ENCODE data around the gene MCF2L2. TPM values are rescaled to one million over a fixed set of nuclear protein-coding genes. Genes with fewer than 3 reads are reported as not detected.
"Not testable (repeated sequence)": the region's sequence is repeated elsewhere in the genome, so short reads cannot be mapped to it uniquely, and the experiment has no call there.

Gene MCF2L2
- total and polyA plus RNA-seq, 7 experiments from 2014 or later, result 0.15 to 4.3 (median 0.47) TPM; not detected in 1

GRCh38 chr3:183446838-183447205 lies 18.4 kb upstream of the MCF2L2 start:
- Mint-ChIP-seq H3K27me3 (peaks cover 0 to 25% (median 0%) of the 10 kb centered on the region in 5 donors), H3K27ac (peak overlapping the region in 5 of 9 donors; percentile 60 to 91 (median 81)), H3K36me3 (peaks cover 0 to 14% (median 8%) of the 10 kb centered on the region in 5 donors), H3K4me1 (peaks cover 13 to 26% (median 17%) of the 10 kb centered on the region in 7 donors), H3K9me3 (peaks cover 5 to 30% (median 12%) of the 10 kb centered on the region in 11 donors), H3K4me3 (peak overlapping the region; percentile 88 to 99 (median 93))
- no peaks in the 10 kb centered on the region for H3K27me3 ChIP-seq (ENCODE audit: control insufficient read depth in 2 of 2, insufficient read depth in 2 of 2, low read length in 2 of 2)
- ATAC-seq (no peak), DNase-seq (no peak)
- ChIA-PET POLR2A (interaction anchor here (0.6 kb wide), 1 partner anchor 760 kb away, joined by 3 read pairs; no protein-coding TSS in a partner anchor), CTCF (interaction anchor here (0.6 kb wide), 1 partner anchor 351 kb away, joined by 9 read pairs; no protein-coding TSS in a partner anchor)
- peak overlapping the region; percentile 80 for H3K4me3 ChIP-seq (ENCODE audit: low read length)
- no peaks in the 10 kb centered on the region for H3K36me3 ChIP-seq (ENCODE audit: control insufficient read depth in 2 of 3, insufficient read depth in 3 of 3, low read length in 3 of 3)
- no peaks in the 10 kb centered on the region for H3K9me3 ChIP-seq (ENCODE audit: control insufficient read depth in 2 of 3, low read length in 3 of 3)
- peaks cover 5 to 12% of the 10 kb centered on the region in 2 donors for H3K4me1 ChIP-seq (ENCODE audit: control insufficient read depth in 2 of 2, insufficient read depth in 2 of 2, low read length in 2 of 2)
- peak overlapping the region; percentile 47 for H3K27ac ChIP-seq (ENCODE audit: low read depth, low read length)
- intact Hi-C loops (cut with micrococcal nuclease), result loop anchor here (1.0 to 2.0 kb wide), 4 partner anchors 19 to 348 kb away; partner anchors contain the start of genes MCF2L2 (in 2 of the 2) and MCCC1 (in 1 of the 2)

- peaks cover 5 to 12% of the 10 kb centered on the region in 2 donors for H3K4me1 ChIP-seq (ENCODE audit: control insufficient read depth in 2 of 2, insufficient read depth in 2 of 2, low read length in 2 of 2)
- ChIA-PET CTCF (no interaction called here), POLR2A (no interaction called here)
- DNase-seq, result no peak
- H3K27ac Mint-ChIP-seq, result no peak overlapping the region
- H3K4me1 Mint-ChIP-seq, result peaks cover 13 to 27% (median 17%) of the 10 kb centered on the region in 7 donors
- H3K27ac ChIP-seq (ENCODE audit: low read depth, low read length), result no peak overlapping the region
- no peaks in the 10 kb centered on the region for H3K27me3 ChIP-seq (ENCODE audit: control insufficient read depth in 2 of 2, insufficient read depth in 2 of 2, low read length in 2 of 2)
- intact Hi-C loops (cut with micrococcal nuclease), result no loop called here
- no peaks in the 10 kb centered on the region for H3K36me3 ChIP-seq (ENCODE audit: control insufficient read depth in 2 of 3, insufficient read depth in 3 of 3, low read length in 3 of 3)
- no peak for ATAC-seq
- H3K27me3 Mint-ChIP-seq, result peaks cover 0 to 29% (median 0%) of the 10 kb centered on the region in 5 donors
- no peaks in the 10 kb centered on the region for H3K9me3 ChIP-seq (ENCODE audit: control insufficient read depth in 2 of 3, low read length in 3 of 3)
- H3K36me3 Mint-ChIP-seq, result peaks cover 0 to 13% (median 8%) of the 10 kb centered on the region in 5 donors
- no peak overlapping the region for H3K4me3 Mint-ChIP-seq
- no peak overlapping the region for H3K4me3 ChIP-seq (ENCODE audit: low read length)
- peaks cover 5 to 36% (median 17%) of the 10 kb centered on the region in 11 donors for H3K9me3 Mint-ChIP-seq
Observed at GRCh38 chr3:183444748-183445147, 16.3 kb upstream of the MCF2L2 start.

GRCh38 chr3:183443395-183444385 lies 15.3 kb upstream of the MCF2L2 start:
- intact Hi-C loops (cut with micrococcal nuclease), result no loop called here
- H3K36me3 Mint-ChIP-seq, result peaks cover 0 to 16% (median 8%) of the 10 kb centered on the region in 5 donors
- Histone ChIP-seq H3K27ac (ENCODE audit: low read depth, low read length) (no peak overlapping the region), H3K4me1 (ENCODE audit: control insufficient read depth in 2 of 2, insufficient read depth in 2 of 2, low read length in 2 of 2) (peaks cover 5 to 12% of the 10 kb centered on the region in 2 donors), H3K27me3 (ENCODE audit: control insufficient read depth in 2 of 2, insufficient read depth in 2 of 2, low read length in 2 of 2) (no peaks in the 10 kb centered on the region), H3K9me3 (ENCODE audit: control insufficient read depth in 2 of 3, low read length in 3 of 3) (no peaks in the 10 kb centered on the region), H3K4me3 (ENCODE audit: low read length) (no peak overlapping the region), H3K36me3 (ENCODE audit: control insufficient read depth in 2 of 3, insufficient read depth in 3 of 3, low read length in 3 of 3) (no peaks in the 10 kb centered on the region)
- no peak for ATAC-seq
- H3K4me3 Mint-ChIP-seq, result no peak overlapping the region
- CTCF ChIA-PET, result no interaction called here
- peak overlapping the region in 1 of 9 donors; percentile 44 for H3K27ac Mint-ChIP-seq
- H3K27me3 Mint-ChIP-seq, result peaks cover 0 to 29% (median 0%) of the 10 kb centered on the region in 5 donors
- POLR2A ChIA-PET, result no interaction called here
- no peak for DNase-seq
- peaks cover 5 to 40% (median 17%) of the 10 kb centered on the region in 11 donors for H3K9me3 Mint-ChIP-seq
- peaks cover 9 to 31% (median 16%) of the 10 kb centered on the region in 7 donors for H3K4me1 Mint-ChIP-seq

- no peaks in the 10 kb centered on the region for H3K9me3 ChIP-seq (ENCODE audit: control insufficient read depth in 2 of 3, low read length in 3 of 3)
- intact Hi-C loops (cut with micrococcal nuclease), result no loop called here
- peaks cover 0 to 16% (median 8%) of the 10 kb centered on the region in 5 donors for H3K36me3 Mint-ChIP-seq
- no peak overlapping the region for H3K4me3 ChIP-seq (ENCODE audit: low read length)
- no peak for ATAC-seq
- no peak for DNase-seq
- H3K27me3 ChIP-seq (ENCODE audit: control insufficient read depth in 2 of 2, insufficient read depth in 2 of 2, low read length in 2 of 2), result no peaks in the 10 kb centered on the region
- peaks cover 2 to 31% (median 9%) of the 10 kb centered on the region in 7 donors for H3K4me1 Mint-ChIP-seq
- H3K36me3 ChIP-seq (ENCODE audit: control insufficient read depth in 2 of 3, insufficient read depth in 3 of 3, low read length in 3 of 3), result no peaks in the 10 kb centered on the region
- H3K27ac Mint-ChIP-seq, result no peak overlapping the region
- peaks cover 0 to 29% (median 0%) of the 10 kb centered on the region in 5 donors for H3K27me3 Mint-ChIP-seq
- no peak overlapping the region for H3K4me3 Mint-ChIP-seq
- POLR2A ChIA-PET, result no interaction called here
- CTCF ChIA-PET, result no interaction called here
- peaks cover 5 to 40% (median 17%) of the 10 kb centered on the region in 11 donors for H3K9me3 Mint-ChIP-seq
- H3K4me1 ChIP-seq (ENCODE audit: control insufficient read depth in 2 of 2, insufficient read depth in 2 of 2, low read length in 2 of 2), result peaks cover 1 to 7% of the 10 kb centered on the region in 2 donors
- no peak overlapping the region for H3K27ac ChIP-seq (ENCODE audit: low read depth, low read length)
Observed at GRCh38 chr3:183442994-183443393, 14.6 kb upstream of the MCF2L2 start.

- Mint-ChIP-seq H3K27me3 (peaks cover 0 to 25% (median 0%) of the 10 kb centered on the region in 5 donors), H3K4me1 (peaks cover 0 to 35% (median 0%) of the 10 kb centered on the region in 7 donors), H3K36me3 (peaks cover 0 to 16% (median 8%) of the 10 kb centered on the region in 5 donors), H3K9me3 (peaks cover 5 to 40% (median 17%) of the 10 kb centered on the region in 11 donors)
- H3K4me3 Mint-ChIP-seq; H3K27me3 ChIP-seq (ENCODE audit: control insufficient read depth in 2 of 2, insufficient read depth in 2 of 2, low read length in 2 of 2); H3K4me1 ChIP-seq (ENCODE audit: control insufficient read depth in 2 of 2, insufficient read depth in 2 of 2, low read length in 2 of 2); ATAC-seq; H3K9me3 ChIP-seq (ENCODE audit: control insufficient read depth in 2 of 3, low read length in 3 of 3); intact Hi-C loops (cut with micrococcal nuclease); H3K27ac ChIP-seq (ENCODE audit: low read depth, low read length); DNase-seq; H3K4me3 ChIP-seq (ENCODE audit: low read length); H3K27ac Mint-ChIP-seq; CTCF ChIA-PET; H3K36me3 ChIP-seq (ENCODE audit: control insufficient read depth in 2 of 3, insufficient read depth in 3 of 3, low read length in 3 of 3): not testable (repeated sequence)
- POLR2A ChIA-PET, result interaction anchor here (0.7 kb wide), 2 partner anchors 14 to 428 kb away, joined by 3 read pairs; no protein-coding TSS in a partner anchor
Observed at GRCh38 chr3:183440521-183440920, 12.1 kb upstream of the MCF2L2 start.

- ATAC-seq (no peak), DNase-seq (no peak)
- H3K36me3 Mint-ChIP-seq, result peaks cover 0 to 14% (median 8%) of the 10 kb centered on the region in 5 donors
- H3K27me3 Mint-ChIP-seq, result peaks cover 0 to 23% (median 0%) of the 10 kb centered on the region in 5 donors
- no peaks in the 10 kb centered on the region for H3K36me3 ChIP-seq (ENCODE audit: control insufficient read depth in 2 of 3, insufficient read depth in 3 of 3, low read length in 3 of 3)
- H3K27ac Mint-ChIP-seq, result no peak overlapping the region
- H3K9me3 ChIP-seq (ENCODE audit: control insufficient read depth in 2 of 3, low read length in 3 of 3), result no peaks in the 10 kb centered on the region
- H3K27me3 ChIP-seq (ENCODE audit: control insufficient read depth in 2 of 2, insufficient read depth in 2 of 2, low read length in 2 of 2), result no peaks in the 10 kb centered on the region
- no peaks in the 10 kb centered on the region for H3K4me1 ChIP-seq (ENCODE audit: control insufficient read depth in 2 of 2, insufficient read depth in 2 of 2, low read length in 2 of 2)
- H3K4me1 Mint-ChIP-seq, result peaks cover 0 to 41% (median 0%) of the 10 kb centered on the region in 7 donors
- no peak overlapping the region for H3K27ac ChIP-seq (ENCODE audit: low read depth, low read length)
- POLR2A ChIA-PET, result interaction anchor here (0.7 kb wide), 1 partner anchor 25 kb away, joined by 3 read pairs; no protein-coding TSS in a partner anchor
- no peak overlapping the region for H3K4me3 ChIP-seq (ENCODE audit: low read length)
- intact Hi-C loops (cut with micrococcal nuclease), result no loop called here
- H3K4me3 Mint-ChIP-seq, result peak overlapping the region in 1 of 10 donors; percentile 12
- CTCF ChIA-PET, result interaction anchor here (0.6 kb wide), 1 partner anchor 17 kb away, joined by 3 read pairs; no protein-coding TSS in a partner anchor
- peaks cover 5 to 37% (median 15%) of the 10 kb centered on the region in 11 donors for H3K9me3 Mint-ChIP-seq
Observed at GRCh38 chr3:183439515-183439914, 11.1 kb upstream of the MCF2L2 start.
